Uterus (tissue), 2 donors: ENCODE data around the gene ZNF254.

Experiments
- CTCF ChIP-seq, 4 experiments: fragments of 200-600 bp in 2 of 4; fragments of 450-650 bp in 2 of 4; sonication (generic) in 2 of 4; IDR thresholded peaks; one replicate each; pipeline ENCODE4 v1.5.1; 2016 to 2019; ENCODE audit warnings: antibody characterized with exemption in 4 of 4, mild to moderate bottlenecking in 2 of 4, moderate library complexity in 1 of 4
- POLR2A ChIP-seq, 2 donors: fragments of 450-650 bp; IDR thresholded peaks; one replicate each; pipeline ENCODE4 v1.6.1; 2016; ENCODE audit warnings: antibody characterized with exemption in 2 of 2, mild to moderate bottlenecking in 1 of 2, moderate library complexity in 1 of 2

GRCh38 chr19:24078680-24079079 lies 8.3 kb upstream of the ZNF254 start:
- TF ChIP-seq CTCF (IDR thresholded peaks at IDR 0.05) (no peak), POLR2A (IDR thresholded peaks at IDR 0.05) (no peak)
